Esophagus muscularis mucosa (tissue), 4 donors: ENCODE data around the gene STAT3. TPM values are rescaled to one million over a fixed set of nuclear protein-coding genes. Genes with fewer than 3 reads are reported as not detected.

ENCODE experiments used
- DNase-seq: peaks from one replicate; pipeline ENCODE4 v3.0.0-alpha.2; 2017; ENCODE audit errors: extremely low spot score
- H3K27ac ChIP-seq, 4 donors: fragments of 200-600 bp; sonication (generic); replicated peaks in 1 of 4; 1 replicate in 3 of 4; 2 replicates in 1 of 4; pipeline ENCODE4 v1.5.1; 2016 to 2019; ENCODE audit warnings: mild to moderate bottlenecking in 1 of 4
- H3K27me3 ChIP-seq, 4 donors: fragments of 200-600 bp; sonication (generic); one replicate each; pipeline versions ENCODE4 v1.5.1 to v1.6.0; 2016 to 2019
- H3K36me3 ChIP-seq, 4 donors: fragments of 200-600 bp; sonication (generic); one replicate each; pipeline ENCODE4 v1.5.1; 2016 to 2019
- H3K4me1 ChIP-seq, 4 donors: fragments of 200-600 bp; sonication (generic); one replicate each; pipeline ENCODE4 v1.5.1; 2016 to 2019
- H3K4me3 ChIP-seq, 4 donors: fragments of 200-600 bp; sonication (generic); 1 replicate in 2 of 4; 2 replicates in 2 of 4; pipeline ENCODE4 v1.5.1; 2016 to 2019; ENCODE audit warnings: mild to moderate bottlenecking in 4 of 4, moderate library complexity in 1 of 4
- H3K9me3 ChIP-seq, 4 donors: fragments of 200-600 bp; sonication (generic); 1 replicate in 3 of 4; 2 replicates in 1 of 4; pipeline ENCODE4 v1.5.1; 2016 to 2019
- EP300 ChIP-seq: sonication (generic); formaldehyde crosslinking; IDR thresholded peaks from one replicate; pipeline ENCODE4 v1.6.1; 2017; ENCODE audit warnings: antibody characterized with exemption
- POLR2A ChIP-seq: fragments of 450-650 bp; IDR thresholded peaks from one replicate; pipeline ENCODE4 v1.6.1; 2017; ENCODE audit warnings: antibody characterized with exemption, moderate library complexity, mild to moderate bottlenecking, low read depth
- POLR2AphosphoS5 ChIP-seq, 2 donors: sonication (generic); formaldehyde crosslinking; IDR thresholded peaks; one replicate each; pipeline ENCODE4 v1.6.1; 2017; ENCODE audit warnings: antibody characterized with exemption in 2 of 2
- WGBS: methylation state at CpG from one replicate; pipeline ENCODE4 v1.1.5; 2018; 5-methylcytosine and 5-hydroxymethylcytosine counted together
- intact Hi-C: fragments of 100-400 bp; cut with DNase I; formaldehyde crosslinking; loops from one replicate; pipeline ENCODE4 v1.15.1; 2023
- total RNA-seq, 4 donors: library from RNA; depleted of rRNA; stranded (reverse); fragments of >200 nt; gene quantifications; one replicate each; pipeline versions ENCODE4 v1.1.0 to v1.2.1, GENCODE V29; 2016
- TF ChIP-seq, protein P1 (sequence below), 3 experiments: fragments of 200-600 bp in 2 of 3; fragments of 450-650 bp in 1 of 3; sonication (generic) in 2 of 3; IDR thresholded peaks; one replicate each; pipeline ENCODE4 v1.5.1; 2017 to 2019; ENCODE audit warnings: antibody characterized with exemption in 3 of 3, mild to moderate bottlenecking in 2 of 3, moderate library complexity in 1 of 3

STAT3 gene
- total RNA-seq, 4 donors from 2014 or later: 137 to 260 (median 211) TPM

GRCh38 chr17:42309142-42309541 is 79.1 kb downstream of the STAT3 start:
- H3K9me3 ChIP-seq: no peaks in the 10 kb centered on the region
- 86% methylated on average over 6 of the region's 9 CpGs for WGBS
- no peak overlapping the region for H3K4me3 ChIP-seq
- H3K4me1 ChIP-seq: peaks cover 23 to 49% (median 46%) of the 10 kb centered on the region in 4 donors
- TF ChIP-seq POLR2A: no peak
- no peak for TF ChIP-seq EP300
- TF ChIP-seq, protein P1, sequence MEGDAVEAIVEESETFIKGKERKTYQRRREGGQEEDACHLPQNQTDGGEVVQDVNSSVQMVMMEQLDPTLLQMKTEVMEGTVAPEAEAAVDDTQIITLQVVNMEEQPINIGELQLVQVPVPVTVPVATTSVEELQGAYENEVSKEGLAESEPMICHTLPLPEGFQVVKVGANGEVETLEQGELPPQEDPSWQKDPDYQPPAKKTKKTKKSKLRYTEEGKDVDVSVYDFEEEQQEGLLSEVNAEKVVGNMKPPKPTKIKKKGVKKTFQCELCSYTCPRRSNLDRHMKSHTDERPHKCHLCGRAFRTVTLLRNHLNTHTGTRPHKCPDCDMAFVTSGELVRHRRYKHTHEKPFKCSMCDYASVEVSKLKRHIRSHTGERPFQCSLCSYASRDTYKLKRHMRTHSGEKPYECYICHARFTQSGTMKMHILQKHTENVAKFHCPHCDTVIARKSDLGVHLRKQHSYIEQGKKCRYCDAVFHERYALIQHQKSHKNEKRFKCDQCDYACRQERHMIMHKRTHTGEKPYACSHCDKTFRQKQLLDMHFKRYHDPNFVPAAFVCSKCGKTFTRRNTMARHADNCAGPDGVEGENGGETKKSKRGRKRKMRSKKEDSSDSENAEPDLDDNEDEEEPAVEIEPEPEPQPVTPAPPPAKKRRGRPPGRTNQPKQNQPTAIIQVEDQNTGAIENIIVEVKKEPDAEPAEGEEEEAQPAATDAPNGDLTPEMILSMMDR (IDR thresholded peaks at IDR 0.05): no peak
- TF ChIP-seq POLR2AphosphoS5 (IDR thresholded peaks at IDR 0.05): no peak
- no peak for DNase-seq
- peaks cover 37 to 93% (median 76%) of the 10 kb centered on the region in 4 donors for H3K36me3 ChIP-seq
- peaks cover 0 to 4% (median 0%) of the 10 kb centered on the region in 4 donors for H3K27me3 ChIP-seq
- intact Hi-C loops: no loop called here
- H3K27ac ChIP-seq: peak overlapping the region; percentile 85 to 94 (median 88)

DNA sequence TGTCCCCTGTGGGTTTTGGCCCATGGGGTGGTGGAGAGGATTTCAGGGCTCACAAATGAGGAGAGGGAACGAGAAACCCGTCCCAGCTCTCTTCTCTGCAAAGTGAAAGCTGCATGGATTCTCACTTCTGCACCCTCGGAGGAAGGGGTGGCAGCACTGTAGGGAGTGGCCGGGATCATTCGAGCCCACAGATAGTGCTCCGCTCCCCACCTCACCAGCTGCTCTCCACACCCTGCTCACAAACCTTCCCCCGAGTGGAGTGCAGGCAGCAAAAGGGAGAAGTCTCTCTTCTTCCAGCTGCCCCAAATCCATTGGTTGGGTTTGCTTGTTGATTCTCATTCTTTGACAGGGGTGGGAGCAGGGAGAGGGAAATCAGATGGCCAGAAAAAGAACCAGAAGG is 79.8 kb downstream of the STAT3 start:
- Histone ChIP-seq H3K27me3 (peaks cover 0 to 4% (median 0%) of the 10 kb centered on the region in 4 donors), H3K36me3 (peaks cover 43 to 91% (median 76%) of the 10 kb centered on the region in 4 donors), H3K4me1 (peaks cover 23 to 45% (median 42%) of the 10 kb centered on the region in 4 donors), H3K4me3 (no peak overlapping the region), H3K9me3 (no peaks in the 10 kb centered on the region), H3K27ac (peak overlapping the region in 2 of 4 donors; percentile 87 to 88)
- WGBS: 85% methylated on average over 7 of the region's 7 CpGs
- TF ChIP-seq EP300: no peak
- no peak for TF ChIP-seq POLR2AphosphoS5 (IDR thresholded peaks at IDR 0.05)
- TF ChIP-seq, protein P1 (IDR thresholded peaks at IDR 0.05): no peak
- TF ChIP-seq POLR2A: no peak
- intact Hi-C loops: no loop called here
- no peak for DNase-seq

DNA sequence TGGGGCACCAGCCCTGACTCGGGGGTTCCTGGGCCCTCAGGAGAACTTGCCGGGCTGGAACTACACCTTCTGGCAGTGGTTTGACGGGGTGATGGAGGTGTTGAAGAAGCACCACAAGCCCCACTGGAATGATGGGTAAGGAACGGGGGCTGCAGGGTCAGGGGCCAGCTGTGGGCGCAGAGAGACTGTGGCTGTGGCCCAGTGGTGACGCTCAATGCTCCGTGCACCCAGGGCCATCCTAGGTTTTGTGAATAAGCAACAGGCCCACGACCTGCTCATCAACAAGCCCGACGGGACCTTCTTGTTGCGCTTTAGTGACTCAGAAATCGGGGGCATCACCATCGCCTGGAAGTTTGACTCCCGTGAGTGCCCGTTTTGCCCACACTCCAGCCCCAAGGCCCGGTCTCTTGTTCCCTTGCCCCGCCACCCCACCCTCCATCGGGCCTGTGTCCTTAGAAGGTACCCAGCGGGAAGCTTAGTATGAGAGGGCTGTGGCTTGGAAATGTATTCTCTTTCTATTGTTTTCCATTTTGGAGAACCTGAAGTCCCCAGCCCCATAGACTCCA is 80.8 kb downstream of the STAT3 start:
- intact Hi-C loops: no loop called here
- Histone ChIP-seq H3K36me3 (peaks cover 51 to 93% (median 82%) of the 10 kb centered on the region in 4 donors), H3K4me1 (peaks cover 16 to 35% (median 34%) of the 10 kb centered on the region in 4 donors), H3K9me3 (no peaks in the 10 kb centered on the region), H3K4me3 (no peak overlapping the region), H3K27me3 (peaks cover 0 to 4% (median 0%) of the 10 kb centered on the region in 4 donors), H3K27ac (no peak overlapping the region)
- TF ChIP-seq POLR2A (no peak), EP300 (no peak), POLR2AphosphoS5 (IDR thresholded peaks at IDR 0.05) (no peak)
- TF ChIP-seq, protein P1 (IDR thresholded peaks at IDR 0.05): no peak
- DNase-seq: no peak
- 92% methylated on average over 4 of the region's 19 CpGs for WGBS

GRCh38 chr17:42306385-42306667 is 81.9 kb downstream of the STAT3 start:
- no peak for DNase-seq
- no peak for TF ChIP-seq EP300
- TF ChIP-seq, protein P1 (IDR thresholded peaks at IDR 0.05): no peak
- no peak for TF ChIP-seq POLR2A
- no peak for TF ChIP-seq POLR2AphosphoS5 (IDR thresholded peaks at IDR 0.05)
- no peaks in the 10 kb centered on the region for H3K27me3 ChIP-seq
- 95% methylated on average over 5 of the region's 5 CpGs for WGBS
- no peak overlapping the region for H3K4me3 ChIP-seq
- intact Hi-C loops: no loop called here
- H3K9me3 ChIP-seq: no peaks in the 10 kb centered on the region
- peaks cover 5 to 25% (median 23%) of the 10 kb centered on the region in 4 donors for H3K4me1 ChIP-seq
- H3K27ac ChIP-seq: no peak overlapping the region
- H3K36me3 ChIP-seq: peaks cover 62 to 97% (median 93%) of the 10 kb centered on the region in 4 donors
